ENCODE measurements around the gene APOL4.
"Not testable (repeated sequence)": the region's sequence is repeated elsewhere in the genome, so short reads cannot be mapped to it uniquely, and the experiment has no call there.

The APOL4 gene

DNA sequence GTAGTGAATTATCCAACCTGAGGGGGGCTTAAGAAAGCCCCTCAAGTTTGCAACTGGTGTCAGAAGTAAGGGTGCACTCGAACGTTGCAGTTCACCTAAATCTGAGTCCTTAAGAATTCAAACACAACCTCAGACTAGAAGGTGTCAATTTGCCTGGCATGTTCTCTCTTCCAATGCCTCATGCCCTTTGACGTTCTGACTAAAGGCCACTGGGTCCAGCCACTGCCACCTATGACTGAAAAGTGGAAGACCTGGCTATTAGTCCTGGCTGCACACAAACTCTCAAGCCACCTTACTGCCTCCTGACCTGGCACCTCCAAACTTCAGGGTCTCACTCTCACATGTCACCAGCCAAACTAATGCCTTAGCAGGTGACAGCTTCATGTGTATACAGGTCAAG, 8.0 kb downstream of the APOL4 start:
- no peak for DNase-seq (ENCODE audit: extremely low read depth, low read depth)

GRCh38 chr22:36193171-36193570, 8.4 kb downstream of the APOL4 start:
- TF ChIP-seq, protein P1, sequence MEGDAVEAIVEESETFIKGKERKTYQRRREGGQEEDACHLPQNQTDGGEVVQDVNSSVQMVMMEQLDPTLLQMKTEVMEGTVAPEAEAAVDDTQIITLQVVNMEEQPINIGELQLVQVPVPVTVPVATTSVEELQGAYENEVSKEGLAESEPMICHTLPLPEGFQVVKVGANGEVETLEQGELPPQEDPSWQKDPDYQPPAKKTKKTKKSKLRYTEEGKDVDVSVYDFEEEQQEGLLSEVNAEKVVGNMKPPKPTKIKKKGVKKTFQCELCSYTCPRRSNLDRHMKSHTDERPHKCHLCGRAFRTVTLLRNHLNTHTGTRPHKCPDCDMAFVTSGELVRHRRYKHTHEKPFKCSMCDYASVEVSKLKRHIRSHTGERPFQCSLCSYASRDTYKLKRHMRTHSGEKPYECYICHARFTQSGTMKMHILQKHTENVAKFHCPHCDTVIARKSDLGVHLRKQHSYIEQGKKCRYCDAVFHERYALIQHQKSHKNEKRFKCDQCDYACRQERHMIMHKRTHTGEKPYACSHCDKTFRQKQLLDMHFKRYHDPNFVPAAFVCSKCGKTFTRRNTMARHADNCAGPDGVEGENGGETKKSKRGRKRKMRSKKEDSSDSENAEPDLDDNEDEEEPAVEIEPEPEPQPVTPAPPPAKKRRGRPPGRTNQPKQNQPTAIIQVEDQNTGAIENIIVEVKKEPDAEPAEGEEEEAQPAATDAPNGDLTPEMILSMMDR (IDR thresholded peaks at IDR 0.05; ENCODE audit: low read depth, low read length): no peak
- DNase-seq (ENCODE audit: extremely low read depth, low read depth): no peak

More for the DNA sequence above, 8.0 kb downstream of the APOL4 start:
- TF ChIP-seq, protein P1 (IDR thresholded peaks at IDR 0.05; ENCODE audit: low read depth, low read length): no peak

GRCh38 chr22:36192542-36192941, 9.1 kb downstream of the APOL4 start:
- TF ChIP-seq, protein P1 (IDR thresholded peaks at IDR 0.05; ENCODE audit: low read depth, low read length): no peak
- DNase-seq (ENCODE audit: extremely low read depth, low read depth): no peak

- DNase-seq (ENCODE audit: extremely low read depth, low read depth): peak; percentile 25
- TF ChIP-seq, protein P1 (IDR thresholded peaks at IDR 0.05; ENCODE audit: low read depth, low read length): no peak
These were observed 10.3 kb downstream of the APOL4 start for GRCh38 chr22:36191106-36191836.

DNA sequence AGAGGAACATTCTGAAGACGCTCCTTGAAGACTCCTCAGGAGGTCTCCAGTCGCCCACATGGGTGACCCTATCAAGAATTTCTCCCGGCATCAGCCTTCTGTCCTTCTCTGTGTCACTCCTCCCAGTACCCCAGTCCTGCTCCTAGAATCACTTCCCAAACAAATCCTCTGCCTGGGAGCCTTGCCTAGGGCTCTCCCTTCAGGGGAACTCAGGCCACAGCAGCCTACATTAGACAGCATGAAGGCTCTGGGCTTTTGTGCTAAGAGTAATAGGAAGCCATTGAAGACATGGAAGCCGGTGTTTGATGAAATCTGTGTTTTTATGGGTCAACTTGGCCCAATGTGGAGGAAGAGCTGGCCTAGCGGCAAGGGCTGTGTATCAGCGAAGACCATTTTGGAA, 13.7 kb downstream of the APOL4 start:
- not testable (repeated sequence) for DNase-seq (ENCODE audit: extremely low read depth, low read depth)

- no peak for DNase-seq (ENCODE audit: extremely low read depth, low read depth)
These were observed 15.6 kb downstream of the APOL4 start for GRCh38 chr22:36185828-36186624.

GRCh38 chr22:36184433-36185025, 17.1 kb downstream of the APOL4 start:
- no peak for DNase-seq (ENCODE audit: extremely low read depth, low read depth)

More at GRCh38 chr22:36185828-36186624, 15.6 kb downstream of the APOL4 start:
- TF ChIP-seq, protein P1 (IDR thresholded peaks at IDR 0.05; ENCODE audit: low read depth, low read length): no peak

More at GRCh38 chr22:36184433-36185025, 17.1 kb downstream of the APOL4 start:
- TF ChIP-seq, protein P1 (IDR thresholded peaks at IDR 0.05; ENCODE audit: low read depth, low read length): no peak
